GM23248 (cell line): ENCODE data around the gene PIP5K1B.

ENCODE experiments used
- EZH2 ChIP-seq: fragments of 200-600 bp; sonication (generic); IDR thresholded peaks from 2 replicates; pipeline ENCODE4 v1.6.1; 2018; ENCODE audit warnings: antibody characterized with exemption, mild to moderate bottlenecking; ENCODE audit not compliant: insufficient read depth, poor library complexity, severe bottlenecking
- EZH2phosphoT487 ChIP-seq: fragments of 200-600 bp; sonication (generic); IDR thresholded peaks from 2 replicates; pipeline ENCODE4 v1.6.1; 2018; ENCODE audit warnings: antibody characterized with exemption, moderate library complexity, mild to moderate bottlenecking, low read depth; ENCODE audit not compliant: insufficient read depth

DNA sequence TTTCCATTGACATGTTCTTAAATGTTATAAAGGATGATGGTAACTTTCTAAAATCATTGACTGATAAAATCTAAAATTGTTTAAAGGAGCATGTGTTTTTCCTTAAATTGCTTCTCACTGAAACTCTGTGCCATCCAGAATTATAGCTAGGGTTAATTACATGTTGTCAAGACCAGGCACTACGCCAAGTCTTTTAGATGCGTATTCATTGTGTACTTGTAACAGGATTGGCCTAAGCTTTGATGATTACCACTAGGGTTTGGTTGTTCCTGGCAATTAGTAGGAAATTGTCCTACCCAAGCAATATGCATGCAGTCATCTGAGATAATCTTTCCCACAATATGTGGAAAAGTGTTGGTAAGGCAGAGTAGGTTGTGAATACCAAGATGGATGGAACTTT is 265.1 kb downstream of the PIP5K1B start:
- no peak for TF ChIP-seq EZH2
- no peak for TF ChIP-seq EZH2phosphoT487
